Ramos (cell line): ENCODE measurements around the gene MCOLN1.

Source experiments
- in situ Hi-C: fragments of 300-500 bp; cut with MboI; formaldehyde crosslinking; loops from one replicate; pipeline ENCODE4 v1.14.3; 2022; ENCODE audit warnings: low sequenced_read_pairs; ENCODE audit not compliant: unreplicated experiment

The MCOLN1 gene

DNA sequence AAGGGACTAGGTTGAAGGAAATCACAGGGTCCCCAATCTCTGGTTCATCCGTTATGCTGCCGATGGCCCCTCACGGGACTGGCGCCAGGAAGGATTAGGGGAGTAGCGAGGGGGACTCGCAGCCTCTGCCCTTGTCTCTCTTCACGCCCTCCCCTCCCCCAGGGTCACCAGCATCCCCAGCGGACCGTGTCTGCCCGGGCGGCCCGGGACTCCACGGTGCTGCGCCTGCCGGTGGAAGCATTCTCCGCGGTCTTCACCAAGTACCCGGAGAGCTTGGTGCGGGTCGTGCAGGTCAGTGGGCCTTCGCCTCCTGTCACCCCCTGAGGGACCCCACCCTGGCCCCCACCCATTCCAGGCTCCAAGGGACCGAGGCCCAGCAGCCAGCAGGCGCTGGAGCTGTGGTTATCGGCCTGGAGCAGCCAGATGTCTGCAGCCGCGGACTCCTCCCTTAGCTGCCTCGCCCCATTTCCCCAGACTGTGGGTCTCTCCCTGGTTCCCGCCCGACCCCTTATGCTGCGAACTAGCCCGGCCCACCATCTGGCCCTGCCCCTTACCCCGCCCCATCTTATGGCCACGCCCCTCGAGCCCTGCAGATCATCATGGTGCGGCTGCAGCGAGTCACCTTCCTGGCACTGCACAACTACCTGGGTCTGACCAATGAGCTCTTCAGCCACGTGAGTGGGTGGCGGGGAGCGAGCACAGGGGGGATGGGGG lies 18.5 kb downstream of the MCOLN1 start:
- in situ Hi-C loops: no loop called here

DNA sequence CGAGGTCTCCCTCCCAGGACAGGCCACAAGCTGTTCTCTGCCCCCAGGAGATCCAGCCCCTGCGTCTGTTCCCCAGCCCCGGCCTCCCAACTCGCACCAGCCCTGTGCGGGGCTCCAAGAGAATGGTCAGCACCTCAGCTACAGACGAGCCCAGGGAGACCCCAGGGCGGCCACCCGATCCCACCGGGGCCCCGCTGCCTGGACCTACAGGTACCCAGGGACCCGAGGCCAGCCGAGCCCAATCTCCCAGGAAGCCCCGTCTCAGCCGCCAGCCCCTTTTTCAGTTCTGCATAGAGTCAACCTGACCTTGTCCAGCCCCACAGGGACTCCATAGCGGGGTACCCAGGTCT lies 19.0 kb downstream of the MCOLN1 start:
- in situ Hi-C loops: no loop called here

DNA sequence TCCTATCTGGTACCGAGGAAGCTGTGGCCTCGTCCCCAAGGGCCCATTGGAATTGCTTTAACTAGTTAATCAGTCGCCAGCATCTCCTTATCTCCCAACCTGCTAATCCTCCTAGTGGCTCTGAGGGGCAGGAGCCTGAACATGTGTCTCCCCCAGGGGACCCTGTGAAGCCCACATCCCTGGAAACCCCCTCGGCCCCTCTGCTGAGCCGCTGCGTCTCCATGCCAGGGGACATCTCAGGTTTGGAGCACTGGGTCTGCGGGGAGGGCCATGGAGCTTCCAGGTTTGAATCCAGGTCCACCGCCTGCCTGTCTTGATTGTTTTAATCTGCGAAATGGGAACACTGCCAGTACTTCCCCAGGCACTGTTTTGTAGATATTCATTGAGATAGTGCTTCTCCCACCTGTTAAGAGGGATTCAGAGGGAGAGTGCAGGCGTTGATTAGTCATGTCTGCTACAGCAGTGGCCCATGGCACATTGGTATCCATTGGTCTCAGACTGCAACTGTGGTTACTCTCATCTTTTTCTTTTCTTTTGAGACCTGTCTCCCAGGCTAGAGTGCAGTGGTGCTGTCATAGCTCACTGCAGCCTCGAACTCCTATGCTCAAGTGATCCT lies 19.5 kb downstream of the MCOLN1 start:
- in situ Hi-C loops: no loop called here

DNA sequence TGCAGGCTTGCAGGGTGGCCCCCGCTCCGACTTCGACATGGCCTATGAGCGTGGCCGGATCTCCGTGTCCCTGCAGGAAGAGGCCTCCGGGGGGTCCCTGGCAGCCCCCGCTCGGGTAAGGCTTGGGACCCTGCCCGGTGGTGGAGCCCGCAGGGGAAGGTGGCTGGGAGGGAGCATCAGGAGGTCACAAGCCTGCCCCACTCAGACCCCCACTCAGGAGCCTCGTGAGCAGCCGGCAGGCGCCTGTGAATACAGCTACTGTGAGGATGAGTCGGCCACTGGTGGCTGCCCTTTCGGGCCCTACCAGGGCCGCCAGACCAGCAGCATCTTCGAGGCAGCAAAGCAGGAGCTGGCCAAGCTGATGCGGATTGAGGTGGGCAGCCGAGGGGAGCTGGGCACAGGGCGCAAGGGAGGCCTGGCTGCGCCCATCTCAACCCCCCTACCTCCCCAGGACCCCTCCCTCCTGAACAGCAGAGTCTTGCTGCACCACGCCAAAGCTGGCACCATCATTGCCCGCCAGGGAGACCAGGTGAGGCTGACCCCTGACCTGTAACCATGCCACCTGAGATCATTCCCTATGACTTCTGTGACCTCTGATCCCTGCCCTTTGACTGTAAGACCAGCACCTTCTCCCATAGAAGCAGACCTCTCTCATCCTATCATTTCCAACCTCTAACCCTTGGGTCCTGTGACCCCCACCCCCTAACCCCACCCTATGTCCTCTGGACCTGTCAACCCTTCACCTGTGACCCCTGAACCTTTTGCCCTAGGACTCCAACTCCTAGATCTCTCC lies 20.3 kb downstream of the MCOLN1 start:
- in situ Hi-C loops: no loop called here

- in situ Hi-C loops: no loop called here
Observed at GRCh38 chr19:7544626-7545025, 22.2 kb downstream of the MCOLN1 start.

DNA sequence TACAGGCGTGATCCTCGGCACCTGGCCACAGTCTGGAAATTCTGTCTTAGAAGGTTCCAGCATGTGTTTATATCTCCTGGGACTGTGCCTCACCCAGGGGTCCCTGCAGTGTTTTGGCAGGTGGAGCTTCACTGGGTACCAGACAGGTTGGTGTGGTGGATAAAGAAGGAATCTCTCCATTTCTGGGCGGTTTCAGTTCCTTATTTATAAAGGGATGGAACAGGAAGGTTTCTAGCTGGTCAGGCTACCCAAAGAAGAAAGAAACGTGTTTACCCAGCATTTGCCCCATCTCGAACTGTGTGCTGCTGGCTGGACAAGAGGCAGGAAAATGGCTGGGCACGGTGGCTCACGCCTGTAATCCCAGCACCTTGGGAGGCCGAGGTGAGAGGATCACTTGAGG lies 22.9 kb downstream of the MCOLN1 start:
- in situ Hi-C loops: no loop called here

GRCh38 chr19:7545904-7546303 lies 23.5 kb downstream of the MCOLN1 start:
- in situ Hi-C loops: no loop called here

DNA sequence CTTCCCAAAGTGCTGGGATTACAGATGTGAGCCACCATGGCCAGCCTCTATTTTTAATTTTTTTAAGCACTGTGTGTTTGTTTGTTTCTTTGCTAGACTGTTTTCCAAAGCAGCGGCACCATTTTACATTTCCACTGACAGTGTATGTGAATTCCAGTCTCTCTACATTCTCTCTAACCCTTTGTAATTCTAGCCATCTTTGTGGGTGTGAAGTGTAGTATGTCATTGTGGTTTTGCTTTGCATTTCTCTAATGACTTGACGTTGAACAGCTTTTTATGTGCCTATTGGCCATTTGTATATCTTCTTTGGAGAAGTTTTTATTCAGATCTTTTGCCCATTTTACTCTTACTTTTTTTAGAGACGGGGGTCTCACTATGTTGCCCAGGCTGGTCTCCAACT lies 24.7 kb downstream of the MCOLN1 start:
- in situ Hi-C loops: no loop called here

DNA sequence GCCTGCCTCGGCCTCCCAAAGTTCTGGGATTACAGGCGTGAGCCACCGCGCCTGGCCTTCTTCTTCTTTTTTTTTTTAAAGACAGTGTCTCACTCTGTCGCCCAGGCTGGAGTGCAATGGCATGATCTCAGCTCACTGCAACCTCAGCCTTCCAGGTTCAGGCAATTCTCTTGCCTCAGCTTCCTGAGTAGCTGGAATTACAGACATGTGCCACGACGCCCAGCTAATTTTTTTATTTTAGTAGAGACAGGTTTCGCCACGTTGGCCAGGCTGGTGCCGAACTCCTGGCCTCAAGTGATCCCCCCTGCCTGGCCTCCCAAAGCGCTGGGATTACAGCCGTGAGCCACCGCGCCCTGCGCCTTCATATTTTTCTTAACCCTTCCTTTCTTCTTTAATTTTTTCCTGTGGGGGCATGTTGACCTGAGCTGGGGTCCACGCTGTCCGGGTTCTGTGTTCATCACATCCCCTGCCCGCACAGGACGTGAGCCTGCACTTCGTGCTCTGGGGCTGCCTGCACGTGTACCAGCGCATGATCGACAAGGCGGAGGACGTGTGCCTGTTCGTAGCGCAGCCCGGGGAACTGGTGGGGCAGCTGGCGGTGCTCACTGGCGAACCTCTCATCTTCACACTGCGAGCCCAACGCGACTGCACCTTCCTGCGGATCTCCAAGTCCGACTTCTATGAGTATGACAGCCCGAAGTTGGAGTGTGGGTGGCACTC lies 27.2 kb downstream of the MCOLN1 start:
- in situ Hi-C loops: no loop called here

DNA sequence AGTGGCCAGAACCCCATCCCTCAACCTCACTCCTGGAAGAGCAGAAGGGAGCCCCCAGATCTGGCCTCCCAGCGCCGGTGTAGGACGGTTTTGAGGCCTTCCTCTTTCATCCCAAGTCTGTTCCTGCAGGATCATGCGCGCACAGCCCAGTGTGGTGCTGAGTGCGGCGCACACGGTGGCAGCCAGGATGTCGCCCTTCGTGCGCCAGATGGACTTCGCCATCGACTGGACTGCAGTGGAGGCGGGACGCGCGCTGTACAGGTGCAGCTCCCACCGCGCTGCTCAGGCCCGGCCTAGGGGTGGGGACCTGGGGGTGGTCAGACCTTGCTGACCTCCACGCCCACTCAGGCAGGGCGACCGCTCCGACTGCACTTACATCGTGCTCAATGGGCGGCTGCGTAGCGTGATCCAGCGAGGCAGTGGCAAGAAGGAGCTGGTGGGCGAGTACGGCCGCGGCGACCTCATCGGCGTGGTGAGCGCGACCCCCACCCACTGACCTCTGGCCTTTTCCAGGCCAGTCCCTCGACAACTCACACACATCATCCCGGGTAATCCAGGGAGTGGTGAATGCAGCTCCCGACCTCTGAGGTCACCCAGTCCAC lies 27.8 kb downstream of the MCOLN1 start:
- in situ Hi-C loops: no loop called here

DNA sequence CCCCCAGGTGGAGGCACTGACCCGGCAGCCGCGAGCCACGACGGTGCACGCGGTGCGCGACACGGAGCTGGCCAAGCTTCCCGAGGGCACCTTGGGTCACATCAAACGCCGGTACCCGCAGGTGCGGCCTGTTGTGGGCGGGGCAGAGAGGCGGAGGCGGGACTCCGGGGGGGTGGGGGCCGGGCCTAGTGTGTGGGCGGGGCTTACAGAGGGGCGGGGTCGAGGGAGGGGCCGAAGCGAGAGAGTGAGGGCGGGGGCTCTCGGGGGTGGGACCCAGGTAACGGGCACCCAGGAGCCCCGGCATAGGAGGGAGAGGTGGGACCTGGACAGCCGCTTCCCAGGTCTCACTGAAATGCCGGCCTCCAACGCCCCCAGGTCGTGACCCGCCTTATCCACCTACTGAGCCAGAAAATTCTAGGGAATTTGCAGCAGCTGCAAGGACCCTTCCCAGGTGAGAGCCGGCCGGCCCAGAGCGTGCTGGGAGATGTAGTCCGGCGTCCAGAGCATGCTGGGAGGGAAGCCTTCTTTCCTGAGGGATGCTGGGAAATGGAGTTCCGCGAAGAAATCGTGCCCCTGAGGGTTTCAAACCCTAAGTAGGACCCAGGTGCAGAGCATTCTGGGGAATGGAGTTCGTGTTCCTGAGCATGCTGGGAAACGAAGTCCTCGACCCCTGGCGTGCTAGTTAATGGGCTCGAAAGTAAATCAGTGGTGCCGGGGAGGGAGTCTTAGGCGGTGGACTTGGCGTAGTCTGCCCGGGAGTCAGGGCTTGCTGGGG lies 28.8 kb downstream of the MCOLN1 start:
- in situ Hi-C loops: no loop called here

DNA sequence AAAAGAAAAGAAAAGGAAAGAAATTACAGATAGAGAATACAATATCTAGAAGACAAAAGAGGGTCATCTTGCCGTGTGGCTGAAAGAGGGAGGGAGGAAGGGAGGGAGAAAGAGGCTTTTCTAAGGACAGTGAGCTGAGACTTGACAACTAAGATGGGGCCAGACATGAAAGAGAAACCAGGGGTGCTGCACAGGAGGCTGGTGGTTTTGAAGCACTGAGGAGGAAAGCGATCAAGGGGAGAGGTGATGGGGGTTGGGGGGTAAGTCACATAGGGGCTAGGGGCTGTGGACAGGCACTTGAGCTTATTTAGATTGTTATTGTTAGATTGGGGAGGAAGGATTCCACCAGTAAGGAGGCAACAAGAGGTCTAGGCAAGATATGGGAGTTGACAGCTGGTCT lies 30.4 kb downstream of the MCOLN1 start:
- in situ Hi-C loops: no loop called here

GRCh38 chr19:7554565-7554964 lies 32.1 kb downstream of the MCOLN1 start:
- in situ Hi-C loops: no loop called here

DNA sequence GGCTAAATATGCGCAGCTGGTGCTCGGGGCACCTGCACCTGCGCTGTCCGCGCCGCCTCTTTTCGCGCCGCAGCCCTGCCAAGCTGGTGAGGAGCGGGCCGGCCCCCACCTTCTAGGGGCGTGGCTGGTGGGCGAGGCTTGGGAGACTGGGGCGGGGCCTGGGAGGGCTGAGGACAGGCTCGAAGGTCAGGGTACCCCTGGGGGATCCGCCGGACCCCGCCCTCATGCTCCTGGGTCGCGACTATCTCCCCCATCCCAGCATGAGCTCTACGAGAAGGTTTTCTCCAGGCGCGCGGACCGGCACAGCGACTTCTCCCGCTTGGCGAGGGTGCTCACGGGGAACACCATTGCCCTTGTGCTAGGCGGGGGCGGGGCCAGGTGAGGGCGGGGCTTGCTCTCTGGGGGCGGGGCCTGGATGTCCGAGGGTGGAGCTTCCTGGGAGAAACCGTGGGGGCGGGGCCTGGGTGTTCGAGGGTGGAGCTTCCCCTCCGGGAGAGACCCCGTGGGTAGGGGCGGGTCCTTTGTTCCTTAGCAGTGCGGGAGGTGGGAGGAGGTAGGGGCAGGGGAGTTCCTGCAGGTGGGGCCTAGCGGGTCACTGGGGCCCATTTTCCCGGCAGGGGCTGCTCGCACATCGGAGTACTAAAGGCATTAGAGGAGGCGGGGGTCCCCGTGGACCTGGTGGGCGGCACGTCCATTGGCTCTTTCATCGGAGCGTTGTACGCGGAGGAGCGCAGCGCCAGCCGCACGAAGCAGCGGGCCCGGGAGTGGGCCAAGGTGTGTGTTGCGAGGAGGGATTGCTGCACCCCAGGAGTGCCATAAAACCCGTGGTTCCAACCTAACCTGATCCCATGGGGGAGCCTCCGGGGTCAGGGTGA lies 32.8 kb downstream of the MCOLN1 start:
- in situ Hi-C loops: no loop called here

- in situ Hi-C loops: no loop called here
Observed at GRCh38 chr19:7556696-7557315, 34.4 kb downstream of the MCOLN1 start.

- in situ Hi-C loops: no loop called here
Observed at GRCh38 chr19:7558667-7559066, 36.2 kb downstream of the MCOLN1 start.

DNA sequence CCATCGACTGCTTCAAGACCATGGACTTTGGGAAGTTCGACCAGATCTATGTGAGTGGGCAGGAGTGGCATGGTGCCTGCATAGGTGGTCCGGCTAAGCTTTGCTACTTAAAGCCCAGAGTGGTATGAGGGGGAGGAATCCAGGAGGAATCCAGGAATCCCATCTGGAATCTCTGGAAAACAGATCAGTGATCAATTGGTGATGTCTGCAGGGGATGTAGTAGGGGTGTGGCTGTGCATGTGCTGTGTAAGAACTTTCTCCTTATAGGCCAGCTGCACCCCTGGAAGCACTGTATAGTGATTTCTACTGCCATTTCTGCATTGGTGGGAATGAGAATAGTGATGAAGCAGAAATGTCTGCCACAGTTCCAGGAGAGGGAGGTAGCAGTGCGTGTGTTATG lies 36.7 kb downstream of the MCOLN1 start:
- in situ Hi-C loops: no loop called here

GRCh38 chr19:7560255-7560654 lies 37.8 kb downstream of the MCOLN1 start:
- in situ Hi-C loops: no loop called here
